OCI-LY1 (cell line): ENCODE results near the gene CLIC4.

Experiments used
- H2AFZ ChIP-seq: fragments of 200-600 bp; sonication (generic), shearing (Covaris generic); 2 replicates; pipeline ENCODE4 v1.6.0; 2014; ENCODE audit warnings: antibody characterized with exemption, mild to moderate bottlenecking, low read length
- H3F3A ChIP-seq: fragments of 200-600 bp; sonication (generic), shearing (Covaris generic); 2 replicates; pipeline ENCODE4 v1.6.0; 2014; ENCODE audit warnings: mild to moderate bottlenecking, antibody characterized with exemption, low read length, moderate library complexity; ENCODE audit not compliant: insufficient read depth
- H3K27ac ChIP-seq: fragments of 200-600 bp; sonication (generic); 2 replicates; pipeline ENCODE4 v1.5.1; 2014; ENCODE audit warnings: low read length, mixed run types, mild to moderate bottlenecking, low read depth; ENCODE audit not compliant: poor library complexity, severe bottlenecking
- H3K27me3 ChIP-seq: fragments of 200-600 bp; sonication (generic); 2 replicates; pipeline ENCODE4 v1.6.0; 2014; ENCODE audit warnings: antibody characterized with exemption, mild to moderate bottlenecking, low read length, moderate library complexity; ENCODE audit not compliant: insufficient read depth
- H3K36me3 ChIP-seq: fragments of 200-600 bp; sonication (generic); 2 replicates; pipeline ENCODE4 v1.6.1; 2014; ENCODE audit warnings: mild to moderate bottlenecking, antibody characterized with exemption, low read length, moderate library complexity, mixed read lengths; ENCODE audit not compliant: insufficient read depth
- H3K4me1 ChIP-seq: fragments of 200-600 bp; sonication (generic); 2 replicates; pipeline ENCODE4 v1.5.1; 2014; ENCODE audit warnings: mild to moderate bottlenecking, low read length, moderate library complexity; ENCODE audit not compliant: insufficient read depth, severe bottlenecking
- H3K4me2 ChIP-seq: fragments of 200-600 bp; sonication (generic), shearing (Covaris generic); 2 replicates; pipeline ENCODE4 v1.6.1; 2014; ENCODE audit warnings: low read length
- H3K4me3 ChIP-seq: fragments of 200-600 bp; sonication (generic); 2 replicates; pipeline ENCODE4 v1.5.1; 2014; ENCODE audit warnings: low read length, low read depth, mild to moderate bottlenecking, mixed read lengths; ENCODE audit not compliant: poor library complexity, severe bottlenecking
- H3K79me2 ChIP-seq: fragments of 200-600 bp; shearing (Covaris generic); 2 replicates; pipeline ENCODE4 v1.6.1; 2016; ENCODE audit warnings: mixed run types, low read length, mixed read lengths; ENCODE audit not compliant: insufficient read depth
- H3K9ac ChIP-seq: fragments of 200-600 bp; sonication (generic), shearing (Covaris generic); 2 replicates; pipeline ENCODE4 v1.6.1; 2014; ENCODE audit warnings: mild to moderate bottlenecking, low read length, mixed read lengths
- H3K9me2 ChIP-seq: fragments of 200-600 bp; sonication (generic), shearing (Covaris generic); 2 replicates; pipeline ENCODE4 v1.6.1; 2014; ENCODE audit warnings: low read depth, mild to moderate bottlenecking, low read length, mixed read lengths
- H3K9me3 ChIP-seq: fragments of 200-600 bp; shearing (Covaris generic); 2 replicates; pipeline ENCODE4 v1.6.1; 2014; ENCODE audit warnings: low read length, mixed read lengths
- H4K20me1 ChIP-seq: fragments of 200-600 bp; sonication (generic), shearing (Covaris generic); 2 replicates; pipeline ENCODE4 v1.6.0; 2016; ENCODE audit warnings: mild to moderate bottlenecking, low read length; ENCODE audit not compliant: insufficient read depth
- EZH2 ChIP-seq: fragments of 200-600 bp; sonication (generic), shearing (Covaris generic); IDR thresholded peaks from 2 replicates; pipeline ENCODE4 v1.8.0; 2017; ENCODE audit warnings: borderline replicate concordance, mixed run types, mild to moderate bottlenecking, antibody characterized with exemption, low read length, moderate library complexity, mixed read lengths
- TF ChIP-seq, protein P1 (sequence below): fragments of 200-600 bp; sonication (generic), shearing (Covaris generic); IDR thresholded peaks from 2 replicates; pipeline ENCODE4 v1.5.1; 2017; ENCODE audit warnings: mild to moderate bottlenecking, antibody characterized with exemption, low read length, moderate library complexity, mixed read lengths

The CLIC4 gene

DNA sequence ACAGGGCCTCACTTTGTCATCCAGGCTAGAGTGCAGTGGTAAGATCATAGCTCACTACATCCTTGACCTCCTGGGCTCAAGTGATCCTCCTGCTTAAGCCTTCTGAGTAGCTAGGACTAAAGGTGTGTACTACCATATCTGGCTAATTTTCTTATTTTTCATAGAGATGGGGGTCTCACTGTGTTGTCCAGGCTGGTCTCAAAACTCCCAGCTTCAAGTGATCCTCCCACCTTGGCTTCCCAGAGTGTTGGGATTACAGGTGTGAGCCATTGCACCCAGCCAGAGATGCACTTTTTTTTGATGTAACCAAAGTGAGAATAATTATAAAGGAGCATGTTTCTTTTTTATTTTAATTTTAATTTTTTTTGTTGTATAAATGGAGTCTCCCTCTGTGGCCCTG, 28.4 kb downstream of the CLIC4 start:
- H2AFZ ChIP-seq: no peak overlapping the region
- no peaks in the 10 kb centered on the region for H3K9me2 ChIP-seq
- no peaks in the 10 kb centered on the region for H4K20me1 ChIP-seq
- no peak overlapping the region for H3K9ac ChIP-seq
- TF ChIP-seq, protein P1, sequence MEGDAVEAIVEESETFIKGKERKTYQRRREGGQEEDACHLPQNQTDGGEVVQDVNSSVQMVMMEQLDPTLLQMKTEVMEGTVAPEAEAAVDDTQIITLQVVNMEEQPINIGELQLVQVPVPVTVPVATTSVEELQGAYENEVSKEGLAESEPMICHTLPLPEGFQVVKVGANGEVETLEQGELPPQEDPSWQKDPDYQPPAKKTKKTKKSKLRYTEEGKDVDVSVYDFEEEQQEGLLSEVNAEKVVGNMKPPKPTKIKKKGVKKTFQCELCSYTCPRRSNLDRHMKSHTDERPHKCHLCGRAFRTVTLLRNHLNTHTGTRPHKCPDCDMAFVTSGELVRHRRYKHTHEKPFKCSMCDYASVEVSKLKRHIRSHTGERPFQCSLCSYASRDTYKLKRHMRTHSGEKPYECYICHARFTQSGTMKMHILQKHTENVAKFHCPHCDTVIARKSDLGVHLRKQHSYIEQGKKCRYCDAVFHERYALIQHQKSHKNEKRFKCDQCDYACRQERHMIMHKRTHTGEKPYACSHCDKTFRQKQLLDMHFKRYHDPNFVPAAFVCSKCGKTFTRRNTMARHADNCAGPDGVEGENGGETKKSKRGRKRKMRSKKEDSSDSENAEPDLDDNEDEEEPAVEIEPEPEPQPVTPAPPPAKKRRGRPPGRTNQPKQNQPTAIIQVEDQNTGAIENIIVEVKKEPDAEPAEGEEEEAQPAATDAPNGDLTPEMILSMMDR: no peak
- TF ChIP-seq EZH2: no peak
- peaks cover 83% of the 10 kb centered on the region for H3K4me1 ChIP-seq
- no peaks in the 10 kb centered on the region for H3K27me3 ChIP-seq
- no peak overlapping the region for H3K4me2 ChIP-seq
- peaks cover 4% of the 10 kb centered on the region; the same call in 1 of the 2 replicates for H3K36me3 ChIP-seq
- H3F3A ChIP-seq: no peaks in the 10 kb centered on the region
- no peak overlapping the region for H3K4me3 ChIP-seq
- H3K9me3 ChIP-seq: no peaks in the 10 kb centered on the region
- H3K27ac ChIP-seq: peak overlapping the region; percentile 5
- H3K79me2 ChIP-seq: peaks cover 96% of the 10 kb centered on the region

- Histone ChIP-seq H3K4me3 (no peak overlapping the region), H3K4me1 (peaks cover 83% of the 10 kb centered on the region), H3K79me2 (peaks cover 97% of the 10 kb centered on the region), H3K27ac (peak overlapping the region; percentile 77), H3K27me3 (no peaks in the 10 kb centered on the region), H3F3A (no peaks in the 10 kb centered on the region), H2AFZ (no peak overlapping the region), H3K9me2 (no peaks in the 10 kb centered on the region), H3K4me2 (peak overlapping the region; percentile 26; the same call in 1 of the 2 replicates), H3K9me3 (no peaks in the 10 kb centered on the region), H3K36me3 (peaks cover 4% of the 10 kb centered on the region; the same call in 1 of the 2 replicates), H3K9ac (peak overlapping the region; percentile 31; the same call in 1 of the 2 replicates), H4K20me1 (no peaks in the 10 kb centered on the region)
- no peak for TF ChIP-seq EZH2
- TF ChIP-seq, protein P1: no peak
Measured at GRCh38 chr1:24775348-24775747, 30.1 kb downstream of the CLIC4 start.

DNA sequence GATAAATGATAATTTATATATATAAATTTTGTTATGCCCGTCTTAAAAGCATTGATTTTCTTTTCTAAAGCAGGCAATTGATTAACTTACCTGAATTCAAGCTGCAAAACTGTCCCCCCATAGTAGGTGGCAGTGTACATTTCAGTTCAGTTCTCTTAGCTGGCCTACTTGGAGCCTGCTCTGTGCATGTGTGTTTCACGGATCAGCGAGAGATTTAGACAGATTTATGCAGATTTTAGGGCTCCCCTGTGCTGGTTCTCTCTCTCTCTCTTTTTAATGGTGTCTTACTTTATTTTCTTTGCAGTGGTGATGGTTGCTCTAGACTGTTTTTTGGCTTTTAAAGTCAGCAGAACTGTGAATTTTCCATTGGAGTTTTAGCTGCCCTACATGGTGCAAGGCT, 30.7 kb downstream of the CLIC4 start:
- Histone ChIP-seq H3K4me3 (peak overlapping the region; percentile 25), H3F3A (no peaks in the 10 kb centered on the region), H3K79me2 (peaks cover 96% of the 10 kb centered on the region), H3K4me2 (peak overlapping the region; percentile 53), H4K20me1 (no peaks in the 10 kb centered on the region), H3K9ac (peak overlapping the region; percentile 38), H3K9me2 (no peaks in the 10 kb centered on the region), H3K4me1 (peaks cover 82% of the 10 kb centered on the region), H2AFZ (no peak overlapping the region), H3K27ac (peak overlapping the region; percentile 77), H3K27me3 (no peaks in the 10 kb centered on the region), H3K9me3 (no peaks in the 10 kb centered on the region), H3K36me3 (peaks cover 4% of the 10 kb centered on the region; the same call in 1 of the 2 replicates)
- TF ChIP-seq, protein P1: 0 out of 2 replicates have a peak, but pooled peaks have one; percentile 12
- TF ChIP-seq EZH2: no peak
